Rectal smooth muscle tissue (tissue), 1 donor: ENCODE data around the gene CALB2.

Experiments used
- H3K27ac ChIP-seq: one replicate; pipeline ENCODE4 v1.7.0; 2013; ENCODE audit warnings: low read depth, low read length, inconsistent platforms
- H3K27me3 ChIP-seq: one replicate; pipeline ENCODE4 v1.7.0; 2013; ENCODE audit warnings: low read length; ENCODE audit not compliant: control insufficient read depth, insufficient read depth
- H3K36me3 ChIP-seq: one replicate; pipeline ENCODE4 v1.7.0; 2013; ENCODE audit warnings: low read length; ENCODE audit not compliant: control insufficient read depth, insufficient read depth
- H3K4me1 ChIP-seq: one replicate; pipeline ENCODE4 v1.7.0; 2013; ENCODE audit warnings: low read length; ENCODE audit not compliant: control insufficient read depth, insufficient read depth
- H3K4me3 ChIP-seq: one replicate; pipeline ENCODE4 v1.7.0; 2013; ENCODE audit warnings: low read length
- H3K9ac ChIP-seq: one replicate; pipeline ENCODE4 v1.7.0; 2013; ENCODE audit warnings: low read length

CALB2 gene

GRCh38 chr16:71424626-71425025, 66.1 kb downstream of the CALB2 start:
- Histone ChIP-seq H3K27me3 (peaks cover 2% of the 10 kb centered on the region), H3K4me1 (no peaks in the 10 kb centered on the region), H3K4me3 (no peak overlapping the region), H3K36me3 (no peaks in the 10 kb centered on the region), H3K27ac (no peak overlapping the region), H3K9ac (no peak overlapping the region)

DNA sequence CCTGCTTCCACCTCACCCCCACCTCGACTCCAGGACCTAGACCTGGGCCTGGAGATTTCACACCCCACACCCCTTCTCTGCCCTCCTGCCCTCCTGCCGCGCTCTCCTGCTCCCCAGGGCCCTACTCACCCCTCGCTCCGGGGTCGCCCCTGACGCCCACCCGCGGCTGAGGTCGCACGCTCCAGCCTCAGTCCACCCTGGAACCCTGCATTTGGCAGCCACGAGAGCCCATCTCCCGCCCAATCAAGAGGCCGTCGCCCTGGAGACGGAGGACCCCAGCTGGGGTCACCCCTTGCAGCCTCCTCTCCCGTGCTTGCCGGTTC, 67.2 kb downstream of the CALB2 start:
- no peak overlapping the region for H3K9ac ChIP-seq
- H3K27me3 ChIP-seq, result peaks cover 2% of the 10 kb centered on the region
- no peak overlapping the region for H3K4me3 ChIP-seq
- no peaks in the 10 kb centered on the region for H3K4me1 ChIP-seq
- H3K27ac ChIP-seq, result no peak overlapping the region
- H3K36me3 ChIP-seq, result no peaks in the 10 kb centered on the region

DNA sequence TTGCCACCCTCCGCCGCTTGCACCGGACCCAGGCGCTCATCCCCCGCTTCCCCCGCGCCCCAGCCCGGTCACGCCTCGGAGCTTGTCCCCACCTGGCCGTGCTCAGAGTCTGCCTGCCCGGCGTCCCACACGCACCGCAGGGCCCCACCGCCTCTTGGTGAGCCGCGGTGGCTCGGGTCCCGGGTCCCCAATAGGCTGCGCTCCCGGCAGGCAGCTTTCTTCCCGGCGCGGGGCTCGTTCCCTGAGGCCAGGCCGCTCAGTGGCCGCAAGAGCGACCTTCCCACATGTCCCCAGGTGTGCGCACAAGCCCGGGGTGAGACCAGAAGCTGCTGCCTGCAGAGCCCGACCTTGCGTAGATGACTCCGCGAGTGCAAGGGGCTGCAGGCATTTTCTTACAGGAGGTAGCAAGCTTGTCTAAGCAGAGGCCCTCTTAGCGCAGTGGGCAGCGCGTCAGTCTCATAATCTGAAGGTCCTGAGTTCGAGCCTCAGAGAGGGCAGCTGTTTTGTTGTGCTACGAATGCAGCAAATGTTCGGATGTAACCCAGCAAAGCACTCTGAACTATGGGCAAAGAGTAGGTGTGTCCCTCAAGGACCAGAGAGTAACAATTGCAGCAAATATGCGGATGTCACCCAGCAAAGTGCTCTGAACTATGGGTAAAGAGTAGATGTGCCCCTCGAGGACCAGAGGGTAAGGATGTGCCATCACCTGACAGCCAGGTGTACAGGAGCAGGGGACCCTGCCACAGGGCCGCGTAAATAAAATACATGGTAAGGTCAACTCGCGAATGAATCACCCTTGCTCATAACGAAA, 67.8 kb downstream of the CALB2 start:
- H3K4me3 ChIP-seq, result no peak overlapping the region
- no peaks in the 10 kb centered on the region for H3K4me1 ChIP-seq
- H3K9ac ChIP-seq, result no peak overlapping the region
- no peak overlapping the region for H3K27ac ChIP-seq
- no peaks in the 10 kb centered on the region for H3K36me3 ChIP-seq
- peaks cover 2% of the 10 kb centered on the region for H3K27me3 ChIP-seq

DNA sequence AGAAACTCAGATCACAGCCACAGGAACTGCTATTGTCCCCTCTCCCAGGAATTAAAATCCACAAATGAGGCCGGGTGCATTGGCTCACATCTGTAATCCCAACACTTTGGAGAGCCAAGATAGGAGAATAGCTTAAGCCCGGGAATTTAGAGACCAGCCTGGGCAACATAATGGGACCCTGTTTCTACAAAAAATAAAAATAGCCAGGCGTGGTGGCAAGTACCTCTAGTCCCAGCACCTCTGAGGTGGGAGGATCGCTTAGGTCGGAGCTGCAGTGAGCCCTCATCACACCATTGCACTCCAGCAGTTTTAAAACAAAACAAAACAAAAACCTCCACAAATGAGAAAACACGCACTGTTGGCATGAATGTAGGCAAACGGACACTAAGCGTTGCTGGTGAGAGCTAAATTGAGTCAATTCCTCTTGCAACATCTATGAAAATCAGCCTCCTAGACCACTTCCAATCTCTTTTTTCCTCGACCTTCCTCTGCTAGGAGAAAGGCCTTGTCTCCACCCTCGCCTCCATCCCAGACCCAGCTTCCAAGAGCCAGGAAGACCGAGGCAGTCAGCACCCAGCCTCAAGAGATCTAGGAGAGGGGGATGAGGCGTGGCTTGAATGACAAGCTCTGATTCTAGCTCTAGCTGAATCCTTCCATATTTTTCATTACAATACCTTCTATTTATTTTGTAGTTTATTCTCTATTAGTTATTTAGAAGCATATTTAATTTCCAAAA, 68.5 kb downstream of the CALB2 start:
- no peak overlapping the region for H3K4me3 ChIP-seq
- peaks cover 2% of the 10 kb centered on the region for H3K27me3 ChIP-seq
- H3K36me3 ChIP-seq, result no peaks in the 10 kb centered on the region
- H3K9ac ChIP-seq, result no peak overlapping the region
- H3K4me1 ChIP-seq, result no peaks in the 10 kb centered on the region
- H3K27ac ChIP-seq, result no peak overlapping the region

- Histone ChIP-seq H3K36me3 (no peaks in the 10 kb centered on the region), H3K4me1 (no peaks in the 10 kb centered on the region), H3K27me3 (peaks cover 2% of the 10 kb centered on the region), H3K4me3 (no peak overlapping the region), H3K27ac (no peak overlapping the region), H3K9ac (no peak overlapping the region)
Observed at GRCh38 chr16:71428385-71428784, 69.9 kb downstream of the CALB2 start.

DNA sequence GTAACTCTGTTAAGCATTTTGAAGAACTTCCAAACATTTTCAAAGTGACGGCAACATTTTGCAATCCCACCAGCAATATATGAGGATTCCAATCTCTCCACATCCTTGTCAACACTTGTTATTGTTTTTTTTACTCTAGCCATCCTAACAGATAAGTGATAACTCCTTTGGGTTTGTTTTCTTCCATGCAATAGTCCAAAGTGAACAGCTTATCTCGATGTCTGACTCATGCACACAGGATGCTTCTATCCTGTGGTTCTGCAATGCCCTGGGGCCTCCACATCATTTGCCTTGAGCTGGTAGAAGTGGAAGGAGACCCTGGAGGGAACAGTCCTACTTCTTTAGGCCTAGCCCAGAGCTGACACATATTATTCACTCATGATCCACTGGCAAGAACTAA, 70.4 kb downstream of the CALB2 start:
- Histone ChIP-seq H3K4me1 (no peaks in the 10 kb centered on the region), H3K27me3 (peaks cover 2% of the 10 kb centered on the region), H3K36me3 (no peaks in the 10 kb centered on the region), H3K9ac (no peak overlapping the region), H3K4me3 (no peak overlapping the region), H3K27ac (no peak overlapping the region)

- no peak overlapping the region for H3K9ac ChIP-seq
- no peaks in the 10 kb centered on the region for H3K4me1 ChIP-seq
- H3K36me3 ChIP-seq, result no peaks in the 10 kb centered on the region
- no peak overlapping the region for H3K27ac ChIP-seq
- no peaks in the 10 kb centered on the region for H3K27me3 ChIP-seq
- no peak overlapping the region for H3K4me3 ChIP-seq
Observed at GRCh38 chr16:71429581-71429980, 71.1 kb downstream of the CALB2 start.

GRCh38 chr16:71430744-71431143, 72.2 kb downstream of the CALB2 start:
- H3K27ac ChIP-seq, result no peak overlapping the region
- no peaks in the 10 kb centered on the region for H3K27me3 ChIP-seq
- no peak overlapping the region for H3K9ac ChIP-seq
- no peaks in the 10 kb centered on the region for H3K4me1 ChIP-seq
- no peak overlapping the region for H3K4me3 ChIP-seq
- H3K36me3 ChIP-seq, result no peaks in the 10 kb centered on the region

DNA sequence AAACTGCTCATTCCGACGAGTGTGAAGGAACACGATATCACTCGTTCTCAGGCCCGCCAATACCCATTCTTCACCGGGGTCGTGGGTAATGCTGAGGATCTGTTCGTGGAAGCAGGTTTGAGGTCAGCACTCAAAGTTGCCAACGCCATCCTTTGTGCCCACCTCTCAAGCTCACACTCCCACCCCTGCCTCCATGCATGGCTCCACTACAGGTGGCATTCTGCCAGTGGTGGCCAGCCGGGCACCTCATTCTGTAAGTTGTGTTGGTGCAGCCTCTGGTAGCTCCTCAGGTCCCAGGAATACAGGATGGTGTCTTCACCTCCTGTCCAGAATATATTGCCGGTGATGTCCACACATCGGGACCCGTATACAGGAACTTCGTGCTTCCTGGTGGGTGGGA, 72.7 kb downstream of the CALB2 start:
- Histone ChIP-seq H3K27ac (no peak overlapping the region), H3K9ac (no peak overlapping the region), H3K4me1 (no peaks in the 10 kb centered on the region), H3K36me3 (no peaks in the 10 kb centered on the region), H3K27me3 (no peaks in the 10 kb centered on the region), H3K4me3 (no peak overlapping the region)

DNA sequence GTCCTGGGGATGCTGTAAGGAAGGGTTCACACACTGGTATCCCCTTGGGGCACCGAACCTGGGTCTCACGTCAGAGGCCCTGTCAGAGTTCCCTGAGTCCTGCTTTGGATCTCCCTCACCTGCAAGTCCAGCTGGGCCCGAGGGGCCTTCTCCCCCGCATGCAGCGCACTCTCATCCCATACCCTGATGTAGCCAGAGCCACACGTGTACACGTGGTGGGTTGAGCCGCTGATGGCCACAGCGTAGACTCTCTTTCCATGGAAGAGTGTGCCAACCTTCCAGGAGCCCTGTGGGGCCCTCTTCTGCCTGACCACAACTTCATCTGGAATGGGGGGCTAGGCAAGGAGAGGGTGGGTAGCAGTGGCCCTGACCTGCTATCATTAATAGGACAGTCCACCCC, 73.5 kb downstream of the CALB2 start:
- Histone ChIP-seq H3K4me1 (no peaks in the 10 kb centered on the region), H3K36me3 (no peaks in the 10 kb centered on the region), H3K27me3 (no peaks in the 10 kb centered on the region), H3K9ac (no peak overlapping the region), H3K4me3 (no peak overlapping the region), H3K27ac (no peak overlapping the region)

DNA sequence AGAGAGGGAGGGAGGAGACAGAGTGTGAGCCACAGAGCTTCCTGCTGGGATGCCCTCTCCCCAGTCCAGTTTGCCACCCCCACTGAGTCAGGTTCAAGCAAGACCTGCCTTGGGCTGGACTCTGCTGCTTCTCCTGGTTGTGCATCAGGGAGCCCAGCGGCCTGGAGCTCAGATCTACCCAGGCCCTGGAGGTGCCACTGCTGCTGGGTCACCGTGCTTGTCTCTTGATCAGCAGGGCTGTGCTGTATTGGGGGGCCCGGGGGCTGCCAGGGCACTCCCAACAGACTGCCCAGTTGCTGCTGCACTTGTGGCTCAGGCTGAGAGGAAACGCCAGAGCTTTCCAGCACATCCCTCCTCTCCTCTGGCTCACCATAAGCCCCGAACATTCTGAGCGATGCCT, 74.4 kb downstream of the CALB2 start:
- no peak overlapping the region for H3K4me3 ChIP-seq
- no peak overlapping the region for H3K27ac ChIP-seq
- no peaks in the 10 kb centered on the region for H3K4me1 ChIP-seq
- no peak overlapping the region for H3K9ac ChIP-seq
- H3K27me3 ChIP-seq, result no peaks in the 10 kb centered on the region
- no peaks in the 10 kb centered on the region for H3K36me3 ChIP-seq

GRCh38 chr16:71436473-71436872, 78.0 kb downstream of the CALB2 start:
- Histone ChIP-seq H3K4me3 (no peak overlapping the region), H3K27me3 (peaks cover 2% of the 10 kb centered on the region), H3K9ac (no peak overlapping the region), H3K4me1 (no peaks in the 10 kb centered on the region), H3K27ac (no peak overlapping the region), H3K36me3 (no peaks in the 10 kb centered on the region)

GRCh38 chr16:71439523-71439922, 81.0 kb downstream of the CALB2 start:
- no peak overlapping the region for H3K27ac ChIP-seq
- H3K9ac ChIP-seq, result no peak overlapping the region
- no peak overlapping the region for H3K4me3 ChIP-seq
- H3K27me3 ChIP-seq, result peaks cover 2% of the 10 kb centered on the region
- H3K36me3 ChIP-seq, result no peaks in the 10 kb centered on the region
- H3K4me1 ChIP-seq, result no peaks in the 10 kb centered on the region
